ENCODE results near the gene SLC26A1.
"Not testable (repeated sequence)": the region's sequence is repeated elsewhere in the genome, so short reads cannot be mapped to it uniquely, and the experiment has no call there.

SLC26A1 gene

DNA sequence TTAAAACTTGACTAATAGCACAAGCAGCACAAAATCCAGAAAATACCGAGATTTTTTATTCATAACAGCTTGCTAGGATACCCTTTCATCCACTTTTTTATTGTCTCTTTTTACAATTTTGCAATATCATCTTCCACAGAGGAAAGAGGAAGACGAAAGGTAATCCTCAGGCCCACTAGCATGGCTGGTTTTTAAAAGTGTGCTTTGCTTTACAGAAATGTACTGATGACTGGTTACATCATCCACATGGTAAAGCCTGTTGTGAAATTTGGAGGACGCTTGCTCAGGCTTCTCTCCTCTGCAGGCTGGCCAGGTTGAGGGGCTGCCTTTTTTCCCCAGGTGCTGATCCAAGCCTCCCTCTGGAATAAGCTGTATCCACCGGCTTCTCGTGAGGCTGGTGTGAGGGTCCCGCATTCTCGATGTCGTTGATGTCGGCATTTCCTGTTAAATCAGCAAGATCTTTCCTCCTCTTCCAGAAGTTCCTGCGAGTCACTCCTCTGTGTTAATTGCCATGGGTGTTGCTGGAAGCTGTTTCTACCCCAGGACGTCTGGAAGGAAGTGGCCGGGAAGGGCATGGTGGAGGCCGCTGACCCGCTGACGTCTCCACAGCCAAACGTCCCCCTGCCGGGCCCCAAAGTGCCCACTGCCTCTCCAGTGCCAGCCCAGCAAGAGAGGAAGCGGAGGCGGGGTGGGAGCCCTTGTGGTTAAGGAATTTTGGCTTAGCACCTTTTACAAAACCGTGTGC, 14.1 kb downstream of the SLC26A1 start:
- DNase-seq, result no peak

DNA sequence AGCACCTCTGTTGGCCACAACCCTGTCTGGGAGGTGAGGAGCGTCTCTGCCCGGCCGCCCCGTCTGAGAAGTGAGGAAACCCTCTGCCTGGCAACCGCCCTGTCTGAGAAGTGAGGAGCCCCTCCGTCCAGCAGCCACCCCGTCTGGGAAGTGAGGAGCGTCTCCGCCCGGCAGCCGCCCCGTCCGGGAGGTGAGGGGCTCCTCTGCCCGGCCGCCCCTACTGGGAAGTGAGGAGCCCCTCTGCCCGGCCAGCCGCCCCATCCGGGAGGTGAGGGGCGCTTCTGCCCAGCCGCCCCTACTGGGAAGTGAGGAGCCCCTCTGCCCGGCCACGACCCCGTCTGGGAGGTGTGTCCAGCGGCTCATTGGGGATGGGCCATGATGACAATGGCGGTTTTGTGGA, 17.2 kb downstream of the SLC26A1 start:
- DNase-seq, result not testable (repeated sequence)

GRCh38 chr4:974668-975067, 18.5 kb downstream of the SLC26A1 start:
- DNase-seq, result no peak

- peak; percentile 94 for DNase-seq
These were observed 19.5 kb downstream of the SLC26A1 start, which contains the start of gene DGKQ for GRCh38 chr4:973431-974397. DGKQ (minus strand) TSS chr4:973569; CDS start chr4:973482, 87 bp downstream.

- no peak for DNase-seq
These were observed 20.4 kb downstream of the SLC26A1 start for GRCh38 chr4:972651-973424.

DNA sequence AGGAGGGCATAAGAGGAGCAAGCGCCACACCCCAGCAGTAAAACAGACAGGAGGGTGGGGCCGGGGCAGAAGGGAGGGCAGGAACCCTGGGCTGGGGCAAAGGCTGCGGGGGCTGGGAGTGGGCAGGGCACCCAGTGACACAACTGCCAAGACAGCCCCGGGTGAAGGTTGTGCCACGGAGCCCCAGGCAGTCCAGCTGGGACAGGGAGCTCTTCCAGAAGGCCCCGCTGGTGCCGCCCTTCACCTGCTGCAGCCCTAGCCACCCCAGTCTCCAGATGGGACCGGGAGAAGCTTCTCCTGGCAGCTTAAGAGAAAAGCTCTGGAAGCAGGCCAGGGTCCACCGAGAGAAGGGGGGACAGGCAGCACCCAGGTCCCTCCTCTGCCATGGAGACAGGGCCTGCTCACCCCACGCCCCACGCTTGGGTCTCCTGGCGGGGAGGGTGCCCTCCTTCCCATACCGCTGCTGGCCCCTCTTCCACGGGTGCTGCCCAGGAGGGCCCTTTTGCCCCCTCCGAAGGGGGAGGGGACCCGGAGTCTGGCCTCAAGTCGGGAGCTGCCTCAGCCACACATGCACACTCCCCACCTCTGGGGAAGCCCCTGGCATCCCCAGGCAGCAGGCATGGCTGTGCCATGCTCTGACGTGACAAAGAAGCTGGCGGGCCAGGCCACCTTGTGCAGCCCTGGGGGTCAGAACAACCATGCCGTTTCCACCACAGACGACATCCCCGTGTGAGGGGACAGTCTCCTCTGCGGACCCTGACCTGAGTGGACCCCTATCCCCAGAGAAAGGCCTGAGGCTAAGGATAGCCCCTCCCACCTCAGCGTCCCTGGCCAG, 21.3 kb downstream of the SLC26A1 start:
- no peak for DNase-seq

GRCh38 chr4:970854-971520, 22.2 kb downstream of the SLC26A1 start:
- DNase-seq, result no peak

- no peak for DNase-seq
These were observed 23.0 kb downstream of the SLC26A1 start for GRCh38 chr4:970046-970745.

DNA sequence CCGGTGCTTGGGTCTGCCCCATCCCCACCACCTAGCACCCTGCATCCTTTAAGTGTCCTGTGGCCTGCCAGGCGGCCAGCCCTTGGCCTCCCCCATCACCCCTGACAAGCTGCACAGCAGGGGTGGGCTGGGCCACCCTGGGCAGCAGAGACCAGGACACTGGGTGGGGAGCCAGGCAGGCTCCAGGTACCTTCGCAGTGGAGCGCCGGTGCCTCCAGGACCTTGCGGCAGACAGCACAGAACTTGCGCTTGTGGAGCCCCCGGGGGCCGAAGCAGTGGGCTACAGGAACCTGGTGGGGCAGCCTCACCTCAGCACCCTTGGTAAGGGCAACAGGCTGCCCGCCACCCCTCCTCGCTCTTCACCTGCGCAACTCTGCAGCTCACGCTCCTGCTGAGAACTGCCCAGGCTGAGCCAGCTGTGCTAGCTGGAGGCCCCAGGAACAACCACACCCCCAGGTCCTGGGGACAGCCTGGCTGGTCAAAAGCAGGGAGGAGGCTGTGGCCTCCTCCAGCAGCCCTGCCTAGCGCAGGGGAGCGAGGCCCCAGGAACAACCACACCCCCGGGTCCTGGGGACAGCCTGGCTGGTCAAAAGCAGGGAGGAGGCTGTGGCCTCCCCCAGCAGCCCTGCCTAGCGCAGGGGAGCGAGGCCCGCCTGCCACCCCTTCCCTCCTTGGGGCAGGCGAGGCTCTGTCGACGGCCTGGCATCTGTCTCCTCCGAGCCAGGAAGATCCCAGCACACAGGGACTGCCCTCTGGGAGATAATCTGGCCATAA, 24.4 kb downstream of the SLC26A1 start:
- no peak for DNase-seq

- DNase-seq, result no peak
These were observed 25.0 kb downstream of the SLC26A1 start for GRCh38 chr4:968221-968620.

DNA sequence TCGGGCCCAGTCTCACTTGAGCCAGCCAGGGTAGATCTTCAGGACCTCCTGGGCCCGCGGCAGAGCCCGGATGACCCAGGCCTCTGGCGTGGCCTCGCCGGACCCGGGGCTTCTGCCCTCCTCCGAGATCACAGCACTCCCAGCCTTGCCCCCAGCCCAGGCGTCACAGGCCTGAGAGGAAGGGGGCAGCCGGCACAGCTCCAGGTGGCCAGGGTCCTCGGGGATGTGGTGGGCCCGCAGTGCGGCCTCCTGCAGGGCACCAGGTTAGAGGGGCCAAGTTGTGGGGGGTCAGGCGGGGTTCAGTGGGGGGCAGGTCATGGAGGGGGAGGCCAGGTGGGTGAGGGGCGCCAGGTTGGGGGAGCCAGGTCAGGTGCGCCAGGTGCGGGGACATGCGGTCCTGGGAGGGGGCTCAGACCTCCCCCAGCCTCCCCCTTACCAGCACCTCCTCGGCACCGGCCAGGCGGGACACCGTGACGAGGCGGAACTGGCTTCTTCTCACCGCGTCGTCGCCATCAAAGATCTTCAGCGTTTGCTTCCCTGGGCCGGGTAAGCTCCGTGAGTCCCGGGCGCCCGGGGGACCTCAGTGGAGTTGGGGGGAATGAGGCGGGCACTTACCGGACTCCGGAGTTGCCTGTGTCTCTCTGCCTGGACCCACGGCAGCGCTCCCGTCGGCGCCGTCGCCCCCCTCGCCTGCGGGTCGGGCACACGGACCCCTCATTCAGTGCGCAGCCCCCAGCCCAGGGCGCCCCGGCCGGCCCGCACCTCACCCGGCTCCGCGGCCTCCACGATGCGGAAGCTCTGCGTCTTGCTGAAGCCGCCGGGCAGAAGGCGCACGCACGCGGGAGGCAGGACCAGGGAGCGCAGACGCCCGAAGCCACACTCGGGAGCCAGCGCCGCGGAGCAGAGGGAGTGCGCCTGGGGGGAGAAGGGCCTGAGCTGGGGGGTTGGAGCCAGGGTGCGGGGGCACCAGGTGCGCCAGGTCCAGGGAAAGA, 25.8 kb downstream of the SLC26A1 start:
- no peak for DNase-seq

GRCh38 chr4:966266-967112, 26.7 kb downstream of the SLC26A1 start:
- DNase-seq, result no peak

DNA sequence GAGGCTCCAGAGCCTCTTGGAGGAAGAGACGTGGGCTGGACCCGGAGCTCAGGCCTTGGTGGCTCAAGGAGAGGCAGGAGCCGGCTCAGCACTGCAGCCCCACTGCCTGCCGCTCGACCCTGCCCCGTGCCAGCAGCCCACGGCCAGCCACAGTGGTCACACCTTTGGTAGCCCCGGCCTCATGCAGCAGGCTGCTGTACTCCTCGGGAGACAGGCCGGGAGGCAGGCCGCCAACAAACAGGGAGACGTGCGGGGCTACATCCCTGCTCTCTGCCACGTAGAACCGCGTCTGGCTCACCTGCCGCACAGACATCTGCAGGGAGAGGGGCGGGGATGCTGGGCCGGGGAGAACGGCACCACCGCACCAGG, 27.5 kb downstream of the SLC26A1 start:
- DNase-seq, result no peak

DNA sequence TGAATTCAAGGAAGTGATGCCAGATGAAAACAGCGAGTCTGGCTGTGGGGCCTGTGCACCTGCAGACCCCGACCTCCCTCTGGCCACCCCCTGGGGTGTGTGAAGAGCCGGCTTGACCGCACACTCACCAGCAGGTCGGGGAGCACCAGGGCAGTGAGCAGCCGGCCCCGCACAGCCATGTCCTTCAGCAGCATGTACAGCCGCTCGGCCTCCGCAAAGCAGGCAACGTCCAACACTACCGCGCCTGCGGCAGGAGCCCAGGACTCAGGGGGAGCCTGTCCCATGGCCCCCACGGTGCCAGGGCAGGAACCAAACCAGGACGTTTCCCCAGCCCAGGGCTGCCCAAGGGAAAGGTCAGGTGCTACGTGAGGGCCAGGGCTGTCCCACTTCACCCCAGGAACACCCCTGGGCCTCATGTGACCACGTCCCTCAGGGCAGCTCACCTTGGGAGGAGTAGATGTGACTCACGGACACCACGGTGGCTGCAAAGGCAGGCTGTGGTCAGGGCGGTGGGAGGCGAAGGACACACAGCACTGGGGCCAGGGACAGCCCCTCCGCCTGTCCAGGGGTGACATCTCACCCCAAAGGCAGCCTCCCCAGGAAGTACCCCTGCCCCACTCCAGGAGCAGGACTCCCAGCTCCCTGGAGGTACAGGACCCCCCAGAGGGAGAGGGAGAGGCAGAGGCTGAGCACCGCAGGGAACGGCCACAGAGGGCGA, 28.0 kb downstream of the SLC26A1 start:
- DNase-seq, result no peak

GRCh38 chr4:964346-965025, 28.7 kb downstream of the SLC26A1 start:
- DNase-seq, result no peak
